GM12875 (cell line): Measurements from ENCODE around the gene C9orf152.
"Not testable (repeated sequence)": the region's sequence is repeated elsewhere in the genome, so short reads cannot be mapped to it uniquely, and the experiment has no call there.

Experiments used
- H3K4me3 ChIP-seq: one replicate; pipeline ENCODE4 v1.5.1; 2011; ENCODE audit warnings: low read depth, low read length, control low read depth
- TF ChIP-seq, protein P1 (sequence below): IDR thresholded peaks from 2 replicates; pipeline ENCODE4 v1.5.1; 2011; ENCODE audit warnings: low read depth, mild to moderate bottlenecking, control low read depth, inconsistent platforms, low read length, moderate library complexity, borderline replicate concordance; ENCODE audit not compliant: insufficient read depth

Gene C9orf152

DNA sequence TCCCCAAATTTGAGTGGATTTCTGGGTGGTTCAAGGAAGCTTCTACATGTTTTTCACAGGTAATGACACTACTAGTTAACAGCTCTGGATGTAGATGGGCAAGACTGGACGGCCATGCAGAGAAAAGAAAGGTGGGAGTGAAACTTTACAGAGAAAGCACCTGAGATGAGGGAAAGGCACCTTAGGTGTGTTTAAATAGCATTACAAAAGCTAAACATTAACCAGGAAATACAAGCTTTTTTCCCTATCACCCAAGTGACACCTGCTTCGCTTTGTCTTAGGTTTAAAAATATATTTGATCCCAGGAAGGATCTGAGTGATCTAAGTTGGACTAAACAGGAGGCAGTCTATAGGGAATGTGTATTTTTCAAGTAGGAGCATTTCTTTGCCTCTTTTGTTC is 8.3 kb downstream of the C9orf152 start:
- H3K4me3 ChIP-seq, result no peak overlapping the region
- TF ChIP-seq, protein P1, sequence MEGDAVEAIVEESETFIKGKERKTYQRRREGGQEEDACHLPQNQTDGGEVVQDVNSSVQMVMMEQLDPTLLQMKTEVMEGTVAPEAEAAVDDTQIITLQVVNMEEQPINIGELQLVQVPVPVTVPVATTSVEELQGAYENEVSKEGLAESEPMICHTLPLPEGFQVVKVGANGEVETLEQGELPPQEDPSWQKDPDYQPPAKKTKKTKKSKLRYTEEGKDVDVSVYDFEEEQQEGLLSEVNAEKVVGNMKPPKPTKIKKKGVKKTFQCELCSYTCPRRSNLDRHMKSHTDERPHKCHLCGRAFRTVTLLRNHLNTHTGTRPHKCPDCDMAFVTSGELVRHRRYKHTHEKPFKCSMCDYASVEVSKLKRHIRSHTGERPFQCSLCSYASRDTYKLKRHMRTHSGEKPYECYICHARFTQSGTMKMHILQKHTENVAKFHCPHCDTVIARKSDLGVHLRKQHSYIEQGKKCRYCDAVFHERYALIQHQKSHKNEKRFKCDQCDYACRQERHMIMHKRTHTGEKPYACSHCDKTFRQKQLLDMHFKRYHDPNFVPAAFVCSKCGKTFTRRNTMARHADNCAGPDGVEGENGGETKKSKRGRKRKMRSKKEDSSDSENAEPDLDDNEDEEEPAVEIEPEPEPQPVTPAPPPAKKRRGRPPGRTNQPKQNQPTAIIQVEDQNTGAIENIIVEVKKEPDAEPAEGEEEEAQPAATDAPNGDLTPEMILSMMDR, result no peak

DNA sequence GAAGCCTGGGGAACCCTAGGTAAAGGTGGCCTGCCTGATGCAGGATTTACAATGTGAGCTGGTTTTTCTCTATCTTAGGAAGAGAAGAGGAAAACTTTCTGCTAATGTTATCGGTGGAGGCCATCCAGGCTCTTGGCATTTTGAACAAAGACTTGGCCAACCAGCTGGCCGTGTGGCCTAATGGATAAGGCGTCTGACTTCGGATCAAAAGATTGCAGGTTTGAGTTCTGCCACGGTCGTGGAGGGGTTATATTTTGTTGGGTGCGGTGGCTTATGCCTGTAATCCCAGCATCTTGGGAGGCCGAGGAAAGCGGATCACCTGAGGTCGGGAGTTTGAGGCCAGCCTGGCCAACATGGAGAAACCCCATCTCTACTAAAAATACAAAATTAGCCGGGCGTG is 9.6 kb downstream of the C9orf152 start:
- TF ChIP-seq, protein P1, result no peak
- no peak overlapping the region for H3K4me3 ChIP-seq

DNA sequence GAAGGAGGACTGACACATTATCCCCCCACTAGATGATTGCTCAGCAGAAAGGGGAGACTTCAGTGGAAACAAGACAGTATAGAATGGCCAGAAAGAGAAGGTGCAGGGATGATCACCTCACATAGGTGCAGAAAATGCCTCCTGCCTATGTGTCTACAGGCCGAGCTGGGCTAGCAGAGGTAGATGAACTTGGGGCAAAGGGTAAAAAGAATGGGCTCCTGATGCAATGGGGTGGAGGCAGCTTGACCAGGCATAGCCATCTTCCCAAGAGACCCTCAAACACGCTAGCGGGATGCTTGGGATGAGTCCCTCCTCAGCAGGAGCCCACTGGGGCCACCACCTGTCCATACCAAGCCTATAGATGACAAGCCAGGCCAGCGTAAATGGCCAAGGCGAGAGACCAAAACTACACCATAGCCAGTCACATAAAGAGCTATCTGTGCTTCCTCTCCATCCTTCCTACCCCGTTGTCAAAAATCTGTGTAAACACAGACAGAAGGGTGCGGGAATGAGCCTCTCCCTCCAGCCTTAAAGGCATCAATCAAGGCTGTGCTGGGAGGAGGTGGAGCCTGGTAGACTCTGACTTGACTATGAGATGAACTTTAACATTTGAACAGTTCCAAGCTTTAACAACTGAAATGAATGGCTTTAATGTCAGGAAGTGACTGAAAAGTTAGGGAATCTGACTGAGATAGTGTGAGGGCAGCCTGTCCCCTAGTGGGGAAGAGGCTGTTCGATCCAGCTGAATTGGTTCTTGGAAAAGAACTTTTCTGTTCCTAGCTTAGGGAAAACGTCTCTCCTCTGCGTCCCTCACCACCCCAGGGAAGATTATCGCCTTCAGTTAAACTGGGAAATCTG is 10.4 kb downstream of the C9orf152 start:
- no peak overlapping the region for H3K4me3 ChIP-seq
- TF ChIP-seq, protein P1, result no peak

DNA sequence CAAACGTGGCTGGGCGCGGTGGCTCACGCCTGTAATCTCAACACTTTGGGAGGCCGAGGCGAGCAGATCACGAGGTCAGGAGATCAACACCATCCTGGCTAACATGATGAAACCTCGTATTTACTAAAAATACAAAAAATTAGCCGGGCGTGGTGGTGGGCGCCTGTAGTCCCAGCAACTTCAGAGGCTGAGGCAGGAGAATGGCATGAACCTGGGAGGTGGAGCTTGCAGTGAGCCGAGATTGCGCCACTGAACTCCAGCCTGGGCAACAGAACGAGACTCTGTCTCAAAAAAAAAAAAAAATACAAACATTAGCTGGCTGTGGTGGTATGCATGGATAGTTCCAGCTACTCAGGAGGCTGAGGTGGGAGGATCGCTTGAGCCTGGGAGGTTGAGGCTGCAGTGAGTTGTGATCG is 11.9 kb downstream of the C9orf152 start:
- not testable (repeated sequence) for H3K4me3 ChIP-seq

DNA sequence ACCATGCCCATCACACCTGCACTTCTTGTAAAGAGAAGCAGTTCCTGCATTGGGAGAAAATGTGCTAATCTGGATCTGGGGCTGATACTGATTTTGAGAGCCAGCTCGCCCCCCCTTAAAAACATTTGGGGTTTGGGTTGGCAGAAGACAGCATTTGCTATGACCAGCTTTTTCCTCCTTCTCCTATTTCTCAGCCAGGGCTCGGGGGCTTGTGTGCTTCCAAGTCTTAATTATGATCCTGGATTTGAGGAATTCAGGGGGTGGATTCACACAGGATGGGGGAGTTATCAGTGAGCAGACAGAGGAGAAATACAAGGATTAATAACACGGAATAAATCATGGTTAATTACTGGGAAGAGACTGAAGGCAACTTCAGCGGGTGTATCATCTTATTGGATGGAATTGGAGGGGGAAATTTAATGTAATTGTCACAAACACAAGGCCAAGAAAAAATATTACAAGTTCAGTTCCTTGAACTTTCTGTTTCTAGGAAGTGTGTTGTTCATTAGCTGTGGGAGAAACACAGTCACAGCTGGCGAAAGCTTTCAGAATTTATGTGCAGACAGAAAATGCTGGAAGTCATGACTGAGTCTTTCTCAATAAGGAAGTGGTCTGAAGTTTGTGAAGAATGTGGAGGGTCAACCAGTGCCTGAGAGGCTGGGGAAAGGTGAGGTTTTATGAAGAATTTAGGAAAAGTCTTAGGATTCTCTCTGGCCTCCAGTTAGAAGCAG is 15.3 kb downstream of the C9orf152 start:
- H3K4me3 ChIP-seq, result no peak overlapping the region
- TF ChIP-seq, protein P1, result no peak

DNA sequence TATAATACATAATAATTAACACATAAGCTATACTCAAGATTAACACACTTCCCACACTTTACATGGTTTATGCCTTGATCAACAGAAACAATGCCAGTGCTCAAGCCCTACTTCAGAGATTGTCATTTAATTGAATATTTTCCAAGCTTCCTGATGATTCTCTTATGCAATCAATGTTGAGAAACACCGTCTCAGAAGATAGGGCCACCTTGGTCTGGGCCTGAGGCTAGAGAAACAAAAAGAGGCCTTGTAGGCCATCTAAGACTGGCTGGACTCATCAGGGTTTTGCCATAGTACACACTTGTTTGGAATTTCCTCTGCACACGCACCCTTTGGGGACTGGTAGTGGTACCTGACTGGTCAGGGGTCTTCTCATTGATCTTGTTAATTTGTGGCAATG is 16.3 kb downstream of the C9orf152 start:
- no peak overlapping the region for H3K4me3 ChIP-seq
- TF ChIP-seq, protein P1, result no peak

DNA sequence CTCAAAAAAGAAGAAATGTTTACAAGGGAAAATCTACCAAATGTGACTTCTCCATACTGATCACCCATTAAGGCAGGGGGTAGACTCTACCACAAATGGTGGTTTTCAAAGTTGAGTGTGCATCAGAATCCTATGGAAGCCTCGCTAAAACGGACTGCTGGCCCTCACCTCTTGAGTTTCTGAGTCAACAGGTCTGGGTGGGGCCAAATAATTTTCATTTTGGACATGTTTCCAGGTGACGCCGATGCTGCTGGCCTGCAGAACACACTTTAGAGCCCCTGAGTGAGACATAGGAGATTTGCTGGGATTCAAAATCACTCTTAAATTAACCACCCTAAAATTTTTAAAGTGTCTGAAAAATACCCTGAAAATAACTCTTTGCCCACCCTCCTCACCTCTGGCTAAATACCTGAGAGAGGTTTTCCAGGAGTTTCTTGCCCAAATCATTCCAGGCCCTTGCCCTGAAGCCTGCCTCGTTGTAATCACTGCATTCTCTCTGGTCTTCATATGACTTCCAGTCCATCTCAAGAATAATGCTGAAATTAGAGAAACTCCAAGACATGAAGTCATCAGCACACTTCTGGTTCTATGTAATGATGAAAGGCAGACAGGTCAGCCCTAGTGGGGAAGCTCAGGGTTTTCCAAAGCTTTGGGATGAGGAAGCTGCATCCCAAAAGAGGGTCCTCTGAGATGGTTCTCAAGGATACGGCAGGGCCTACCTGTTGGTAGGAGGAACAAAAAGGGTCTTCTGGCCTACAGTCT is 18.2 kb downstream of the C9orf152 start:
- no peak overlapping the region for H3K4me3 ChIP-seq
- TF ChIP-seq, protein P1, result no peak
